ENCODE results near the gene HSPA12B.

HSPA12B gene

GRCh38 chr20:3729811-3730540 is 2.5 kb upstream of the HSPA12B start:
- DNase-seq, result no peak

GRCh38 chr20:3730803-3731672 is 1.4 kb upstream of the HSPA12B start:
- no peak for DNase-seq

GRCh38 chr20:3731944-3732326 is 550 bp upstream of the HSPA12B start:
- DNase-seq, result no peak

DNA sequence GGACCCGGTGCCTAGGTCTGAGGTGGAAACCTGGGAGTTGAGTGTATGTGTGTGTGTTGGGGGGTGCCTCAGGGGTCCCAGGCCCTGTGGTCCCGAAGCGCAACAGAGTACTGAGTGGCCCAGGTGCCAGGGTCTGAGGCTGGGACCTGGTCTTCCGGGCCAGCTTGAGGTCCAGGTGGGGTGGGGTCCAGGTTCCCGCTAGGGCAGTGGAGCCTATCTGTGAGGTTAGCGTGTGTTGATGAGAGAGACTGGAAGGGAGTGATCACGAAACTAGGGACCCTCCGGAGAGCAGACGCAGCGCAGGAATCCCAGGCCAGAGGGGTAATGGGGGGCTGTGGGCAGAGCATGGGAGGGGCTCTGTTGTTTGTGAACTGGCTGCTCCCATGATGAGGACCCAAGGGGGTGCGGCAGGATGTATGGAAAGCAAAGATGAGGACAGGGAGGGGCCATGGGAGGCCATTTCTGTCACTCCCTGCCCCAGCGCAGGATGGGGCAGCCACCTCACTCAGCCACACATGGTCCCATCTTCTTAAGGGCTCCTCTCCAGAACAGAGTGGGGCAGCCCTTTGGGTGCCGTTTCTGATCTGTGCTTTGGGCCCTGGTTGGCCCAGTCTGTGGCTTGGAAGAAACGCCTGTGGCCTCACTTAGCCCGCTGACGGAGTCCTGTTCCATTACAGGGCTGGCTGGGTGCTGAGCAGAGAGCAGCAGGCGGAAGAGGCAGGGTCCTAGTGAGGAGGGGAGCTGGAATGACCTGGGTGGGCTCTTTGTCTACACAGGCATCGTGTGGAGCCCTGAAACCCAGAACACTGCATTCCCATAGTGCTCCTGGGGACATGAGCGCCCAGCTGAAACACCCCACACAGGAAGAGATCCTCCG is 872 bp downstream of the HSPA12B start:
- no peak for DNase-seq

DNA sequence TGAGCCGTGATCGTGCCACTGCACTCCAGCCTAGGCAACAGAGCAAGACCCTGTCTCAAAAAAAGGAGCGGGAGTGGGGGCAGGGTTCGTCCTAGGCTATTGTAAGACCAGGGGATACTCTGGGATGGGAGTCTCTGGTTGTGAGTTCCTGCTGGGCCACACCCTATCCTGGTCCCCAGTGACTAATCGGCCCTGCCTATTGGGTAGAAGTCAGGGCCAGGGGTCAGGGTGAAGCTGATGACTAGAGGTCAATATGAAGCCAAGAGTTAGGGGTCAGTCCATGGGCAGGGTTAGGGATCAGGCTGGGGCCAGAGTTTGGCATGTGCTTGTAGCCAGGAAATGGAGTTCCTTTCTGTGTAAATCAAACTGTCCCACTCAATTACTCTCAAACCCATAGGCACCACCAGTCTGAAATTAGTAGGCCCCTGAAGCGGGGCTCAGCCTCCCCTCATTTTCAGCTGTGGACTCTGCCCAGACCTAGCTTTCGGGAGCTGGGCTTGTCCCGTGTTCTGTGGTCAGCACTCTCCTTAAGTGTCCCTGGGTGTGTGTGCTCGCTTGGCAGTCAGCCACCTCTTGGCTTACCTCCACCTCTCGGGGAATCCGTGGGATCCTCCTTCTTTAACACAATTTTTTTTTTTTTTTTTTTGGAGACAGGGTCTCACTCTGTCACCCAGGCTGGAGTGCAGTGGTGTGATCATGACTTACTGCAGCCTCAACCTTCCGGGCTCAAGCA is 1.8 kb downstream of the HSPA12B start:
- no peak for DNase-seq

DNA sequence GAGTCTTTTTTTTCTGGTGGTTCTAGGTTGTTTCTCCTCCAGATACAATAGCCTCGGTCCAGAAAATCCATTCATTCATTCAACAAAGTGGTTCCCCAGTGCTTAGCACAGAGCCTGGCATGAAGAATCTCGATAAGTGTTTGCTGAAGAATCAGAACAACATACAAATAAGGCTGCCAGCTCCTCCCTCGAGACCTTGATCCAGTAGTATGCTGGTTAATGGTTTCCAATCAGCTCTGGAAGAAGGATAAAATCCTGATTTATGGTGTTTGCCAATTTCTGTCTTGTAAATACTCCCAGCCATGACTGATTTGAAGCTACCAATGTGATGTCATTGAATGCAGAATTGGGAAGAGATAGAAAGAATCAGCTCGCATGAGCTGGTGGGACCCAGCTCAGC is 3.3 kb downstream of the HSPA12B start:
- no peak for DNase-seq

DNA sequence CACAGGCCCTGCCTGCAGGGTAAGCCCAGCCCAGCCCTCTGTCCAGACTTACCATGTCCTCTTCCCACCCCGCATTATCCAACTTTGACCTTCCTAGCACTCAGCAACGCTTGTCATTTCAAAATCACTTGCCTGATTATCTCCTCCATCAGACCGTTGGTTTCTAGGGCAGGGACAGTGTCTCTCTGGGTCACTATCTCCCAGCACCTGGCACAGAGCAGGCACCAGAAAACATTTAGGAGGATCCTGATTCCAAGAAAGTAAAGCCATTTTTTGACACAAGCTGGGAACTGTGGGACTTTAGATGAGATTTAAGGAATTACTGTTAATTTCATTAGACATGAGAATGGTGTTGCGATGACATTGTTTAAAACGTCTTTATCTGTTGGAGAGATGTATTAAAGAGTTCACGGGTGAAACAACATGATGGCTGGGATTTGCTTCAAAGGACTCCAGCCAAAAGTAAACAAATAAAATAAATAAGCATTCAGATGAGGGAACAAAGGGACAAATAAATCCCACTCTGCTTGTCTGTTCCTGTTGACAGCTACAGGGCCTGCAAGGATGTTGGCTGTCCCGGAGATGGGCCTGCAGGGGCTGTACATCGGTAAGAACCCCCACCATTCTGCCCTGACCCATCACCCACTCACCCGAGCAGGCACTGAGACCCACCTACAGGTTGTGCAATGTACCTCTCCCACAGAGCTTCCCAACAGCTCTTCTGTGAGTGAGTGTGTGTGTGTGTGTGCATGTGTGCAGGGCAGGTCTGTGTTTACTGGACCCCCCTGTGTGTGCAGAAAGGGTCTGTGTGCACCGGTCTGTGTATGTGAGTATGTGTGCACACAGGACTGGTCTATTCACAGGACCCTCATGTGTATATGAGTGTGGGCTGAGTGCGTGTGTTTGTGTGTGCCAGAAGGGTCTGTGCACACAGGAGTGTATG is 5.9 kb downstream of the HSPA12B start:
- DNase-seq, result no peak

DNA sequence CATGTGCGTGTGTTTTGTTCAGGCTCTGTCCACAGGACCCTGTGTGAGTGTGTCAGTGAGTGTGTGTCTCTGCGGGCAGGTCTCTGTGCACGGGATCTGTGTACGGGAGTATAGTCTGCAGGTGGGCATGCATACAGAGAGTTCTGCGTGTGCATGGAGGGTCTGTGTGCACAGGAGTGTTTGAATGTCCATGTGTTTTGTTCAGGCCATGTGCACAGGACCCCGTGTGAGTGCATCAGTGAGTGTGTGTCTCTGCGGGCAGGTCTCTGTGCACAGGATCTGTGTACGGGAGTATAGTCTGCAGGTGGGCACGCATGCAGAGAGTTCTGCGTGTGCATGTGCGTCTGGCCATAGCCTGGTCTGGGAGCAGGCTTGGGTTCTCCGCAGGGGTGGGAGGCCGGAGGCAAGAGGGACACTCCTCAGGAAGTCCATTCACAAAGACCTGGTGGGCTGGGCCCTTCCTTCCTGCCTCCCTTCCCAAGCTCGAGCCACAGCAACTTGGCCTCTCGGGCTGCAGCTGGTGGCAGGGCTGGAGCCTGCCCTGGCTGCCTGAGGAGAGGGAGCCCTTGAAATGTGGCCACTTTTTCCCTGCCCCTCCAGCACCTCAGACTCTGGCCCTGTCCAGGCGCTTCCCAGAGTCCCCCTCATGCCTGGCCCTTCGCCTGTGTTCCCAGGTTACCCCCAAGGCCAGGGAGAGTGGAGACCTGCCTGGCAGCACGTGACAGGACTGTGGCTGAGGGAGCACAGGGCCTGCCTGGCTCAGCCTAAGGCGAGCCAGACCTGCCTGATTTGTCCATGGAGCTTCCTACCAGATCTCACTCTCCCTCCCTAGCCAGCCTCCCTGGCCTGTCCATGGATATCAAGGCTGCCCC is 6.8 kb downstream of the HSPA12B start:
- DNase-seq, result no peak

GRCh38 chr20:3739926-3740451 is 7.5 kb downstream of the HSPA12B start:
- DNase-seq, result no peak

DNA sequence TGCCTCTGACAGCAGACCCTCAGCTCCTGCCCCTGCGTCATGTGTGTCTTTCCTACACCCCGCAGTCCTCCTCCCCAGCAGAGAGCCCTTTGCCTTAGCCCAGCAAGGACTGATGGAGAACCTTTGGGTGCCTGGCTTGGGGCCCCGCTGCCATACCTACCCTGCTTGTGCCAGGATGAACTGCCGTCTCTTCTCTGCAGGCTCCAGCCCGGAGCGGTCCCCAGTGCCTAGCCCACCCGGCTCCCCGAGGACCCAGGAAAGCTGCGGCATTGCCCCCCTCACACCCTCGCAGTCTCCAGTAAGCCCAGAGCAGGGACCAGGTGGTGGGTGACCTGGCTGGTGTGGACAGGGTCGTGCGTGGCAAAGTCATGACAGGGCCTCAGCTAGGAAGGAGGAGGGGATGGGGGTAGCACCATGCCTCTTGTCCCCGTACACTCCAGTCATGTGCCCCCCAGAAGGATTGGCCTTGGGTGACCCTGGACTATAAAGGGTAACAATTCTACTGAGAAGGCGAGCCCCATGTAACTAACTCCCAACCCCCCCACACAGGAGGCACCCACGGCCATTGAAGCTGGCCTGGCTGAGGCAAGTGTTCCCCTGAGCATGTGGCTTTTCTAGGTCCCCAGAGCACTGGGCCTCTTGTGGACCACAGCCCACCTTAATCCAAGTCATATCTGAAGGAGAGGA is 8.3 kb downstream of the HSPA12B start:
- DNase-seq, result no peak

- DNase-seq, result peak; percentile 17
Measured at GRCh38 chr20:3741836-3742458, 9.5 kb downstream of the HSPA12B start.

- no peak for DNase-seq
Measured at GRCh38 chr20:3743251-3743650, 10.8 kb downstream of the HSPA12B start.

GRCh38 chr20:3744037-3744436 is 11.6 kb downstream of the HSPA12B start:
- no peak for DNase-seq

- peak; percentile 59 for DNase-seq
Measured at GRCh38 chr20:3744806-3745685, 12.6 kb downstream of the HSPA12B start.

- DNase-seq, result no peak
Measured at GRCh38 chr20:3745686-3746173, 13.2 kb downstream of the HSPA12B start.

- DNase-seq, result no peak
Measured at GRCh38 chr20:3747471-3747870, 15.0 kb downstream of the HSPA12B start.

- DNase-seq, result no peak
Measured at GRCh38 chr20:3748073-3748472, 15.6 kb downstream of the HSPA12B start.
